Naive thymus-derived CD4-positive, alpha-beta T cell (primary cell): ENCODE results near the gene PPFIA4. TPM values are rescaled to one million over a fixed set of nuclear protein-coding genes. Genes with fewer than 3 reads are reported as not detected.

Experiments
- ATAC-seq: fragments of 150-1000 bp; cut with Tn5 transposase; 2 replicates; pipeline ENCODE4 v1.10.0; 2021; ENCODE audit warnings: mild to moderate bottlenecking, moderate library complexity
- CTCF ChIA-PET: fragments of 350-600 bp; sonication (Branson Sonifier 250); formaldehyde crosslinking; loops from one replicate; lab custom pipeline; 2021; ENCODE audit warnings: antibody characterized with exemption; lab: Charles Lee
- POLR2A ChIA-PET: fragments of 350-600 bp; sonication (Branson Sonifier 250); formaldehyde crosslinking; loops from one replicate; lab custom pipeline; 2021; ENCODE audit warnings: antibody characterized with exemption, inconsistent platforms; lab: Charles Lee
- DNase-seq, 9 donors: peaks; one replicate each; pipeline versions ENCODE4 v3.0.0 to v3.0.0-alpha.2; 2020 to 2022; ENCODE audit warnings: mixed read lengths in 1 of 9
- H3K27ac ChIP-seq: one replicate; pipeline ENCODE4 v1.7.0; 2013; ENCODE audit warnings: mild to moderate bottlenecking, low read depth, low read length, moderate library complexity
- H3K27me3 ChIP-seq, 2 donors: one replicate each; pipeline ENCODE4 v1.7.0; 2013; ENCODE audit warnings: low read length in 2 of 2, mild to moderate bottlenecking in 2 of 2, moderate library complexity in 2 of 2; ENCODE audit not compliant: control insufficient read depth in 2 of 2, insufficient read depth in 2 of 2
- H3K36me3 ChIP-seq, 3 experiments: 1 replicate in 2 of 3; 2 replicates in 1 of 3; pipeline ENCODE4 v1.7.0; 2013; ENCODE audit warnings: low read length in 3 of 3, mild to moderate bottlenecking in 3 of 3, moderate library complexity in 1 of 3; ENCODE audit not compliant: insufficient read depth in 3 of 3, control insufficient read depth in 2 of 3
- H3K4me1 ChIP-seq, 2 donors: one replicate each; pipeline ENCODE4 v1.7.0; 2013; ENCODE audit warnings: low read length in 2 of 2, mild to moderate bottlenecking in 2 of 2, moderate library complexity in 1 of 2; ENCODE audit not compliant: control insufficient read depth in 2 of 2, insufficient read depth in 2 of 2
- H3K4me3 ChIP-seq: 2 replicates; pipeline ENCODE4 v1.7.0; 2013; ENCODE audit warnings: mild to moderate bottlenecking, low read length
- H3K9me3 ChIP-seq, 3 experiments: 1 replicate in 2 of 3; 2 replicates in 1 of 3; pipeline ENCODE4 v1.7.0; 2013; ENCODE audit warnings: low read length in 3 of 3; ENCODE audit not compliant: control insufficient read depth in 2 of 3
- H3K27ac Mint-ChIP-seq, 9 donors: one replicate each; pipeline ENCODE4 v1.8.0; 2020 to 2022; ENCODE audit warnings: mixed read lengths in 9 of 9, mild to moderate bottlenecking in 8 of 9, moderate library complexity in 5 of 9, inconsistent platforms in 2 of 9
- H3K27me3 Mint-ChIP-seq, 5 donors: one replicate each; pipeline ENCODE4 v1.8.0; 2021 to 2022; ENCODE audit warnings: mixed read lengths in 5 of 5, mild to moderate bottlenecking in 1 of 5
- H3K36me3 Mint-ChIP-seq, 5 donors: one replicate each; pipeline ENCODE4 v1.8.0; 2020 to 2022; ENCODE audit warnings: mixed read lengths in 5 of 5, mild to moderate bottlenecking in 3 of 5, inconsistent platforms in 1 of 5
- H3K4me1 Mint-ChIP-seq, 7 donors: one replicate each; pipeline ENCODE4 v1.8.0; 2020 to 2022; ENCODE audit warnings: mixed read lengths in 7 of 7, mild to moderate bottlenecking in 3 of 7, inconsistent platforms in 1 of 7
- H3K4me3 Mint-ChIP-seq, 10 donors: one replicate each; pipeline ENCODE4 v1.8.0; 2020 to 2022; ENCODE audit warnings: mild to moderate bottlenecking in 10 of 10, mixed read lengths in 10 of 10, moderate library complexity in 6 of 10, inconsistent platforms in 2 of 10
- H3K9me3 Mint-ChIP-seq, 11 donors: one replicate each; pipeline ENCODE4 v1.8.0; 2020 to 2022; ENCODE audit warnings: mixed read lengths in 11 of 11, mild to moderate bottlenecking in 4 of 11, inconsistent platforms in 1 of 11, moderate library complexity in 1 of 11
- intact Hi-C, 2 donors: fragments of 100-400 bp; cut with micrococcal nuclease; formaldehyde crosslinking; loops; one replicate each; pipeline ENCODE4 v1.15.1; 2023
- polyA plus RNA-seq, 2 donors: library from polyadenylated mRNA; unstranded; fragments of 300-500 nt; fragmentation: Illumina TruSeq; gene quantifications; one replicate each; pipeline ENCODE4 v1.2.3, GENCODE V29; 2021
- total RNA-seq, 6 experiments: library from RNA in 5 of 6; stranded (reverse) in 5 of 6; gene quantifications; 1 replicate in 5 of 6; 2 replicates in 1 of 6; pipeline ENCODE4 v1.2.3 and lab custom pipeline; 2021 to 2026

The PPFIA4 gene
- total and polyA plus RNA-seq, 7 experiments from 2014 or later, result 0.40 to 45.5 (median 2.4) TPM; not detected in 2

GRCh38 chr1:203048555-203049051, 22.3 kb downstream of the PPFIA4 start:
- H3K4me1 Mint-ChIP-seq, result peaks cover 0 to 6% (median 0%) of the 10 kb centered on the region in 7 donors
- peaks cover 0 to 26% (median 9%) of the 10 kb centered on the region in 5 donors for H3K27me3 Mint-ChIP-seq
- H3K36me3 Mint-ChIP-seq, result peaks cover 0 to 6% (median 0%) of the 10 kb centered on the region in 5 donors
- Histone ChIP-seq H3K27me3 (no peaks in the 10 kb centered on the region), H3K4me3 (no peak overlapping the region), H3K36me3 (no peaks in the 10 kb centered on the region), H3K4me1 (no peaks in the 10 kb centered on the region), H3K9me3 (no peaks in the 10 kb centered on the region), H3K27ac (no peak overlapping the region)
- H3K4me3 Mint-ChIP-seq, result no peak overlapping the region
- ATAC-seq (no peak), DNase-seq (no peak)
- intact Hi-C loops, result no loop called here
- no peak overlapping the region for H3K27ac Mint-ChIP-seq
- ChIA-PET CTCF (no interaction called here), POLR2A (no interaction called here)
- no peaks in the 10 kb centered on the region for H3K9me3 Mint-ChIP-seq

GRCh38 chr1:203049077-203049476, 22.8 kb downstream of the PPFIA4 start:
- H3K9me3 ChIP-seq, result no peaks in the 10 kb centered on the region
- H3K36me3 Mint-ChIP-seq, result peaks cover 0 to 6% (median 0%) of the 10 kb centered on the region in 5 donors
- H3K36me3 ChIP-seq, result no peaks in the 10 kb centered on the region
- H3K27me3 Mint-ChIP-seq, result peaks cover 0 to 26% (median 9%) of the 10 kb centered on the region in 5 donors
- H3K4me1 ChIP-seq, result no peaks in the 10 kb centered on the region
- POLR2A ChIA-PET, result no interaction called here
- H3K4me1 Mint-ChIP-seq, result peaks cover 0 to 6% (median 0%) of the 10 kb centered on the region in 7 donors
- intact Hi-C loops, result no loop called here
- no peak overlapping the region for H3K27ac Mint-ChIP-seq
- no peak for ATAC-seq
- CTCF ChIA-PET, result no interaction called here
- DNase-seq, result no peak
- H3K4me3 ChIP-seq, result no peak overlapping the region
- no peaks in the 10 kb centered on the region for H3K9me3 Mint-ChIP-seq
- H3K27ac ChIP-seq, result no peak overlapping the region
- no peak overlapping the region for H3K4me3 Mint-ChIP-seq
- H3K27me3 ChIP-seq, result no peaks in the 10 kb centered on the region

- H3K27me3 Mint-ChIP-seq, result peaks cover 0 to 26% (median 9%) of the 10 kb centered on the region in 5 donors
- peaks cover 0 to 6% (median 0%) of the 10 kb centered on the region in 7 donors for H3K4me1 Mint-ChIP-seq
- Histone ChIP-seq H3K27me3 (no peaks in the 10 kb centered on the region), H3K4me1 (no peaks in the 10 kb centered on the region), H3K27ac (no peak overlapping the region), H3K36me3 (no peaks in the 10 kb centered on the region), H3K9me3 (no peaks in the 10 kb centered on the region), H3K4me3 (no peak overlapping the region)
- ChIA-PET CTCF (no interaction called here), POLR2A (no interaction called here)
- peaks cover 0 to 6% (median 0%) of the 10 kb centered on the region in 5 donors for H3K36me3 Mint-ChIP-seq
- intact Hi-C loops, result no loop called here
- no peak for DNase-seq
- no peak for ATAC-seq
- H3K27ac Mint-ChIP-seq, result no peak overlapping the region
- H3K4me3 Mint-ChIP-seq, result no peak overlapping the region
- no peaks in the 10 kb centered on the region for H3K9me3 Mint-ChIP-seq
Observed at GRCh38 chr1:203049576-203050180, 23.4 kb downstream of the PPFIA4 start.

GRCh38 chr1:203050826-203051225, 24.5 kb downstream of the PPFIA4 start:
- ATAC-seq, result no peak
- H3K4me1 Mint-ChIP-seq, result peaks cover 0 to 6% (median 0%) of the 10 kb centered on the region in 7 donors
- peaks cover 0 to 3% (median 0%) of the 10 kb centered on the region in 5 donors for H3K36me3 Mint-ChIP-seq

GRCh38 chr1:203051841-203052324, 25.6 kb downstream of the PPFIA4 start:
- Histone ChIP-seq H3K36me3 (no peaks in the 10 kb centered on the region), H3K27ac (no peak overlapping the region), H3K4me1 (no peaks in the 10 kb centered on the region), H3K9me3 (no peaks in the 10 kb centered on the region), H3K4me3 (no peak overlapping the region), H3K27me3 (no peaks in the 10 kb centered on the region)
- Mint-ChIP-seq H3K9me3 (no peaks in the 10 kb centered on the region), H3K36me3 (peaks cover 0 to 6% (median 0%) of the 10 kb centered on the region in 5 donors), H3K4me3 (no peak overlapping the region), H3K4me1 (peaks cover 0 to 4% (median 0%) of the 10 kb centered on the region in 7 donors), H3K27me3 (peaks cover 0 to 27% (median 9%) of the 10 kb centered on the region in 5 donors), H3K27ac (peak overlapping the region in 1 of 9 donors; percentile 31)
- ATAC-seq (no peak), DNase-seq (no peak)
- POLR2A ChIA-PET, result no interaction called here
- intact Hi-C loops, result no loop called here
- CTCF ChIA-PET, result no interaction called here

More at GRCh38 chr1:203050826-203051225, 24.5 kb downstream of the PPFIA4 start:
- Histone ChIP-seq H3K4me3 (no peak overlapping the region), H3K27ac (no peak overlapping the region), H3K4me1 (no peaks in the 10 kb centered on the region), H3K36me3 (no peaks in the 10 kb centered on the region), H3K27me3 (no peaks in the 10 kb centered on the region), H3K9me3 (no peaks in the 10 kb centered on the region)
- ChIA-PET CTCF (no interaction called here), POLR2A (no interaction called here)
- intact Hi-C loops, result no loop called here
- Mint-ChIP-seq H3K9me3 (no peaks in the 10 kb centered on the region), H3K27me3 (peaks cover 0 to 22% (median 9%) of the 10 kb centered on the region in 5 donors), H3K27ac (no peak overlapping the region), H3K4me3 (no peak overlapping the region)
- no peak for DNase-seq

- H3K27ac ChIP-seq, result no peak overlapping the region
- ChIA-PET CTCF (no interaction called here), POLR2A (no interaction called here)
- H3K27me3 ChIP-seq, result no peaks in the 10 kb centered on the region
- Mint-ChIP-seq H3K27me3 (peaks cover 0 to 29% (median 9%) of the 10 kb centered on the region in 5 donors), H3K4me3 (no peak overlapping the region), H3K36me3 (peaks cover 0 to 6% (median 0%) of the 10 kb centered on the region in 5 donors), H3K27ac (no peak overlapping the region), H3K4me1 (no peaks in the 10 kb centered on the region), H3K9me3 (no peaks in the 10 kb centered on the region)
- no peaks in the 10 kb centered on the region for H3K4me1 ChIP-seq
- intact Hi-C loops, result no loop called here
- no peak overlapping the region for H3K4me3 ChIP-seq
- DNase-seq (no peak), ATAC-seq (no peak)
- no peaks in the 10 kb centered on the region for H3K36me3 ChIP-seq
- no peaks in the 10 kb centered on the region for H3K9me3 ChIP-seq
Observed at GRCh38 chr1:203052601-203053000, 26.3 kb downstream of the PPFIA4 start.
